Stimulated activated CD4-positive, alpha-beta T cell treated with anti-CD3 and anti-CD28 coated beads, Interleukin-1b, Interleukin-23, amount 100 ng/mL, for 24 hours (primary cell): ENCODE measurements around the gene USP9X.
"Not testable (repeated sequence)": the region's sequence is repeated elsewhere in the genome, so short reads cannot be mapped to it uniquely, and the experiment has no call there.

Experiments used
- DNase-seq, 4 experiments: peaks; one replicate each; pipeline ENCODE4 v3.0.0-alpha.2; 2020; ENCODE audit warnings: low read depth in 4 of 4, low spot score in 1 of 4

Gene USP9X

GRCh38 chrX:41084044-41084892 is 977 bp upstream of the USP9X start:
- DNase-seq, result peak; percentile 90 to 100 (median 92)

GRCh38 chrX:41085512-41085877 is 250 bp downstream of the USP9X start:
- DNase-seq, result peak; percentile 17 to 45 (median 30)

GRCh38 chrX:41085878-41086626 is 807 bp downstream of the USP9X start:
- DNase-seq, result peak; percentile 2 to 28 (median 8)

GRCh38 chrX:41086627-41086932 is 1.3 kb downstream of the USP9X start:
- DNase-seq, result peak in 1 of 4 experiments; percentile 12

GRCh38 chrX:41087201-41087600 is 2.0 kb downstream of the USP9X start:
- no peak for DNase-seq

GRCh38 chrX:41090568-41091238 is 5.5 kb downstream of the USP9X start:
- DNase-seq, result no peak

GRCh38 chrX:41092776-41093175 is 7.5 kb downstream of the USP9X start:
- DNase-seq, result no peak

GRCh38 chrX:41095174-41095573 is 9.9 kb downstream of the USP9X start:
- DNase-seq, result no peak

GRCh38 chrX:41095908-41096307 is 10.7 kb downstream of the USP9X start:
- DNase-seq, result no peak

- DNase-seq, result no peak
Observed at GRCh38 chrX:41096339-41096955, 11.2 kb downstream of the USP9X start.

GRCh38 chrX:41097326-41097725 is 12.1 kb downstream of the USP9X start:
- DNase-seq, result no peak

- DNase-seq, result no peak
Observed at GRCh38 chrX:41100200-41100599, 15.0 kb downstream of the USP9X start.

- no peak for DNase-seq
Observed at GRCh38 chrX:41100819-41101218, 15.6 kb downstream of the USP9X start.

GRCh38 chrX:41105005-41105404 is 19.8 kb downstream of the USP9X start:
- DNase-seq, result no peak

- not testable (repeated sequence) for DNase-seq
Observed at GRCh38 chrX:41106257-41106656, 21.0 kb downstream of the USP9X start.

GRCh38 chrX:41108007-41108406 is 22.8 kb downstream of the USP9X start:
- DNase-seq, result no peak

- DNase-seq, result no peak
Observed at GRCh38 chrX:41108463-41109205, 23.4 kb downstream of the USP9X start.

- no peak for DNase-seq
Observed at GRCh38 chrX:41110801-41111625, 25.8 kb downstream of the USP9X start.

GRCh38 chrX:41115104-41115425 is 29.8 kb downstream of the USP9X start:
- DNase-seq, result peak in 2 of 4 experiments; percentile 6 to 19

GRCh38 chrX:41116948-41117347 is 31.7 kb downstream of the USP9X start:
- no peak for DNase-seq
